Adrenal gland (tissue), 12 donors: ENCODE measurements around the gene MEF2C. TPM values are rescaled to one million over a fixed set of nuclear protein-coding genes. Genes with fewer than 3 reads are reported as not detected.

Experiments
- DNase-seq, 7 donors: peaks; one replicate each; pipeline ENCODE4 v3.0.0-alpha.2; 2019 to 2020
- H3K27ac ChIP-seq, 5 donors: fragments of 200-600 bp; sonication (generic) in 4 of 5; 1 replicate in 3 of 5; 2 replicates in 2 of 5; pipeline versions ENCODE4 v1.5.1 to v1.8.0; 2016 to 2020; ENCODE audit warnings: mild to moderate bottlenecking in 1 of 5
- H3K27me3 ChIP-seq: fragments of 200-600 bp; 2 replicates; pipeline ENCODE4 v1.8.0; 2021
- H3K36me3 ChIP-seq, 2 donors: fragments of 200-600 bp; replicated peaks in 1 of 2; 1 replicate in 1 of 2; 2 replicates in 1 of 2; pipeline versions ENCODE4 v1.5.1 to v1.8.0; 2018 to 2022
- H3K4me1 ChIP-seq, 2 donors: fragments of 200-600 bp; replicated peaks in 1 of 2; 1 replicate in 1 of 2; 2 replicates in 1 of 2; pipeline versions ENCODE4 v1.5.1 to v1.8.0; 2018 to 2021
- H3K4me3 ChIP-seq, 4 donors: fragments of 200-600 bp; sonication (generic) in 3 of 4; one replicate each; pipeline ENCODE4 v1.5.1; 2016 to 2018
- H3K9me3 ChIP-seq, 3 donors: fragments of 200-600 bp; sonication (generic) in 1 of 3; replicated peaks in 1 of 3; 1 replicate in 2 of 3; 2 replicates in 1 of 3; pipeline versions ENCODE4 v1.5.1 to v1.8.0; 2016 to 2021
- POLR2A ChIP-seq, 2 donors: fragments of 450-650 bp; IDR thresholded peaks; one replicate each; pipeline ENCODE4 v1.6.1; 2017; ENCODE audit warnings: antibody characterized with exemption in 2 of 2, mild to moderate bottlenecking in 2 of 2, moderate library complexity in 1 of 2
- WGBS, 4 donors: extraction: QIAGEN DNeasy Blood & Tissue Kit in 2 of 4; methylation state at CpG; one replicate each; pipeline versions ENCODE4 v1.1.5 to v1.1.7; 2013 to 2017; 5-methylcytosine and 5-hydroxymethylcytosine counted together
- intact Hi-C, 2 donors: fragments of 100-400 bp; cut with DNase I; formaldehyde crosslinking; loops; one replicate each; pipeline versions ENCODE4 v1.14.1 to v1.15.0; 2022 to 2023
- polyA plus RNA-seq, 3 donors: library from polyadenylated mRNA; stranded (reverse); fragments of 200-250 nt in 2 of 3; fragments of 350-450 nt in 1 of 3; fragmentation: Illumina TruSeq in 1 of 3; extraction: RNeasy Lipid Tissue Mini Kit (QIAGEN cat#74804) in 1 of 3; gene quantifications; one replicate each; pipeline ENCODE4 v1.2.3, GENCODE V29; 2013 to 2014
- total RNA-seq, 9 donors: library from RNA; depleted of rRNA in 4 of 9; stranded (reverse); fragments of >200 nt in 4 of 9; fragments of 120-200 nt in 1 of 9; fragmentation: NEBNext Ultra II Directional in 1 of 9; extraction: Animal tissue kit (Norgen Biotek cat#: 25700) in 1 of 9; gene quantifications; one replicate each; pipeline versions ENCODE4 v1.1.0 to v1.2.4, GENCODE V29; 2013 to 2023
- TF ChIP-seq, protein P1 (sequence below), 6 experiments: fragments of 450-650 bp in 4 of 6; fragments of 200-600 bp in 2 of 6; sonication (generic) in 1 of 6; IDR thresholded peaks; 1 replicate in 5 of 6; 2 replicates in 1 of 6; pipeline versions ENCODE4 v1.5.1 to v1.8.0; 2016 to 2021; ENCODE audit warnings: antibody characterized with exemption in 6 of 6, mild to moderate bottlenecking in 2 of 6, moderate library complexity in 1 of 6
- donor health status: healthy with polysubstance abuse.
- donor health status: Bipolar disorder and iron deficiency.
- donor health status: DM: yes; HTN: yes; CAD: no.
- donor health status: DM: no; HTN: no; CAD: no.
- donor health status: DM: no; HTN: no; CAD: no.
- donor health status: DM: yes; HTN: yes; CAD: no.

The MEF2C gene
- total and polyA plus RNA-seq, 12 donors, result 26.8 to 172 (median 69.2) TPM

DNA sequence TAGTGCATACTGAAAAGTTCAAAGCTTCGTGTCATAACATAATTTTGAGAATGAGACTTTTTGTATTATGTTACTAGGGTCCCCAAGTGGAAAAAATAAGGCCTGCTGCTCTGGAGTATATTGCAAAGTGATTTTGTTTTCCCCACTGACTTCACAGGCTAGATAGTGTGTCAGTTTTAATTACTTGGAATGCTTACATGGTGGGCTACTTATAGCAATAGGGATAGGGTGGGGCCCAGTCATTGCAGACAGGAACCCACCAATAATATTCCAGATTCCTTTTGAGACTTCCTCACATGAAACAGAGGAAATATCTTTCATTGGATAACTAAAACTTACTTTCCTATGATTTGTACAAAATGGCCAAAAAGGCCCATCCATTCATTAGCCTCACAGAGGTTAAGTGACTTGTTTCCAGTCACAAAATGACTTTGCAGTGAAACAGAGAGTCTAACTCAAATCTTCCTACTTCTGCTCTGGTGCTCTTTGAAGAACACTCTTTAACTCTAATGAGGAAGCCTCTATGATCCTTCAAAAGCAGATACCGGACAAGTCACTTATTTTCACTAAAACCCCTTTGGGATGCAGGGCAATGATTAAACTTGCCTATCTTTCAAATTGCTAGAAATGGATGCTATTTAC lies 16.2 kb upstream of the MEF2C start:
- no peak overlapping the region for H3K4me3 ChIP-seq
- intact Hi-C loops, result no loop called here
- TF ChIP-seq POLR2A (IDR thresholded peaks at IDR 0.05), result no peak
- TF ChIP-seq, protein P1, sequence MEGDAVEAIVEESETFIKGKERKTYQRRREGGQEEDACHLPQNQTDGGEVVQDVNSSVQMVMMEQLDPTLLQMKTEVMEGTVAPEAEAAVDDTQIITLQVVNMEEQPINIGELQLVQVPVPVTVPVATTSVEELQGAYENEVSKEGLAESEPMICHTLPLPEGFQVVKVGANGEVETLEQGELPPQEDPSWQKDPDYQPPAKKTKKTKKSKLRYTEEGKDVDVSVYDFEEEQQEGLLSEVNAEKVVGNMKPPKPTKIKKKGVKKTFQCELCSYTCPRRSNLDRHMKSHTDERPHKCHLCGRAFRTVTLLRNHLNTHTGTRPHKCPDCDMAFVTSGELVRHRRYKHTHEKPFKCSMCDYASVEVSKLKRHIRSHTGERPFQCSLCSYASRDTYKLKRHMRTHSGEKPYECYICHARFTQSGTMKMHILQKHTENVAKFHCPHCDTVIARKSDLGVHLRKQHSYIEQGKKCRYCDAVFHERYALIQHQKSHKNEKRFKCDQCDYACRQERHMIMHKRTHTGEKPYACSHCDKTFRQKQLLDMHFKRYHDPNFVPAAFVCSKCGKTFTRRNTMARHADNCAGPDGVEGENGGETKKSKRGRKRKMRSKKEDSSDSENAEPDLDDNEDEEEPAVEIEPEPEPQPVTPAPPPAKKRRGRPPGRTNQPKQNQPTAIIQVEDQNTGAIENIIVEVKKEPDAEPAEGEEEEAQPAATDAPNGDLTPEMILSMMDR (IDR thresholded peaks at IDR 0.05), result no peak
- no peaks in the 10 kb centered on the region for H3K9me3 ChIP-seq
- H3K27me3 ChIP-seq, result no peaks in the 10 kb centered on the region
- 92 to 98% (median 96%) methylated on average over 2 of the region's 2 CpGs for WGBS, 4 donors
- peaks cover 0 to 5% of the 10 kb centered on the region in 2 donors for H3K4me1 ChIP-seq
- no peaks in the 10 kb centered on the region for H3K36me3 ChIP-seq
- DNase-seq, result no peak
- H3K27ac ChIP-seq, result no peak overlapping the region

DNA sequence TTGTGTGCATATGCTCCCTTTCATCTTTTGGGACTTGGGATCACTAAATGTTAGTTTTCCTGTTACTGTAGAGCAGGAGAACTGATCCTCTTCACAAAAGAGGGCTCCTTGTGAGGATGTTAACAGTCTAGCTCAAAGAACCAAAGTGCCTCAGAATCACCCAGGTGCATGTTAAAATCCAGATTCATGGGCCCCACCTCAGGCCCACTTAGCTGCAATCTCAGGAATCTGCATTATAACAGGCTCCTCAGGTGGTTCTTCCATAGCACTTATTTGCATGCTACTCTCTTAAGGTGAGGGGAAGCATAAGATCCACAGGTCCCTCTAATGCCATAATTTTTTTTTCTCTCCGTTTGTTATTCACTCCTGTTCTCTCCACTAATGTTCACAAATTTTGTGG lies 14.8 kb upstream of the MEF2C start:
- intact Hi-C loops, result no loop called here
- Histone ChIP-seq H3K9me3 (no peaks in the 10 kb centered on the region), H3K36me3 (no peaks in the 10 kb centered on the region), H3K4me1 (peaks cover 0 to 5% of the 10 kb centered on the region in 2 donors), H3K27me3 (no peaks in the 10 kb centered on the region), H3K27ac (no peak overlapping the region), H3K4me3 (no peak overlapping the region)
- 90 to 100% (median 93%) methylated on average over 1 of the region's 1 CpG for WGBS, 4 donors
- no peak for DNase-seq
- TF ChIP-seq POLR2A (IDR thresholded peaks at IDR 0.05), result no peak
- TF ChIP-seq, protein P1 (IDR thresholded peaks at IDR 0.05), result no peak

DNA sequence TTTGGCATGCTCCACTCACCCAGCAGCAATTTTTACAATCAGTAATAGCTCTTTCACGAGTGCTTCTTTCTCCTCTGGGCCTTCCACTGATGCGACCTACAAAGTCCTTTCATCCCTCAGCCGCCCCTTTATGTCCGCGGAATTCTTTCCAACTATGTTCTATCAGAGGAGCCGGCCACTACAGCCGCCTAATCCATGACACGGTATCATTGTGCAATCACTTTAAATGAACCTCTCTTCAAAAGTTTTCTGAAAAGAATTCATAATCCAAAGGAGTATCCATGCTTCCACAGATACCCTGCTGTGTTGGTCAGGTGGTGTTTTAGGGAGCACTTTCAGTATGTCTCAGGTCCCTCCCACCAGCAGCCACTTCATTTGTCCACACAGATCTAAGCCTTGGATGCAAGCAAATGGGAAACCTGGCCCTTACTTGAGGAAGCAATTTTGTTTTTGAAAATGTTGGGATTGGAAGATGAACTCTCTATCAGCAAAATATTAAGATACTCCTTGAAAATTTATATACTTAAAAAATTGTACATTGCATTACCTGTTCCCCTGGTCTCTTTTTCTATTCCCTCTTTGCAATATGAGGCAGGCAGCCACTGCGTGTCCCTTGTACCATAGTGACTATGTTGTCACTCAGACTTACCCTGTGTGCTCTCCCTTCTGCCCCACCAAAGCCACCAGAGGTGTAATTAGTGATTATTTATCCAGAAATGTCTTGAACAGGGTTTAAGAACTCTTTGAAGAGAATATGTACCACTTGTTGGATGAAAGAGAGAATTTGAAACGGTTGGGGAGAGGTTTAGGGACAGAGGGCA lies 12.9 kb upstream of the MEF2C start:
- TF ChIP-seq POLR2A (IDR thresholded peaks at IDR 0.05), result no peak
- TF ChIP-seq, protein P1 (IDR thresholded peaks at IDR 0.05), result no peak
- no peaks in the 10 kb centered on the region for H3K36me3 ChIP-seq
- peaks cover 0 to 7% of the 10 kb centered on the region in 2 donors for H3K4me1 ChIP-seq
- H3K27ac ChIP-seq, result no peak overlapping the region
- H3K9me3 ChIP-seq, result no peaks in the 10 kb centered on the region
- intact Hi-C loops, result no loop called here
- 82 to 95% (median 94%) methylated on average over 10 of the region's 10 CpGs for WGBS, 4 donors
- H3K4me3 ChIP-seq, result no peak overlapping the region
- no peak for DNase-seq
- H3K27me3 ChIP-seq, result no peaks in the 10 kb centered on the region

DNA sequence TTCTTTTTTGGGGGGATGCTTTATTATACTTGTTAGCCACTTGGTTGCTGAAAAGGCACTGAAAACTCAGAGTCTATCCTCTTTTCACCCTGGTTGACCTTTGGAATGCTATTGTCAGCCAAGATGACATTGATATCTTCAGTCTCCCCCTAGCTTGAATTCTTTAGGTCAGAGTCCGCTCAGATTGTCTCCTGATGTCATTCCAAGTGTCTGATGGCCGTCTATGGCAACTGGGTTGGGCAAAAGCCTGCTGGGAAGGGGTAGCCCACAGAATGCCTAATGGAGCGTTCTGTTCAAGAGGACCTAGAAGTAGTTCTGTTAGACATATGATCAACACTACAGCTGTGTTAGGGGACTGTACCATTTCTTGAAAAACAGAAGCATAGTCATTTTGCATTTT lies 9.7 kb upstream of the MEF2C start:
- Histone ChIP-seq H3K4me3 (no peak overlapping the region), H3K36me3 (no peaks in the 10 kb centered on the region), H3K9me3 (no peaks in the 10 kb centered on the region), H3K27me3 (no peaks in the 10 kb centered on the region), H3K4me1 (peaks cover 0 to 24% of the 10 kb centered on the region in 2 donors), H3K27ac (no peak overlapping the region)
- 84 to 89% (median 88%) methylated on average over 3 of the region's 3 CpGs for WGBS, 4 donors
- no peak for DNase-seq
- TF ChIP-seq, protein P1 (IDR thresholded peaks at IDR 0.05), result no peak
- TF ChIP-seq POLR2A (IDR thresholded peaks at IDR 0.05), result no peak
- intact Hi-C loops, result no loop called here
